Left ventricle myocardium inferior (tissue), 1 donor: Measurements from ENCODE around the gene TKTL1. TPM values are rescaled to one million over a fixed set of nuclear protein-coding genes. Genes with fewer than 3 reads are reported as not detected.
"Not testable (repeated sequence)": the region's sequence is repeated elsewhere in the genome, so short reads cannot be mapped to it uniquely, and the experiment has no call there.

Source experiments
- DNase-seq: peaks from one replicate; pipeline ENCODE4 v3.0.0-alpha.2; 2020
- H3K27ac ChIP-seq: fragments of 200-600 bp; replicated peaks from 2 replicates; pipeline ENCODE4 v1.8.0; 2021
- H3K27me3 ChIP-seq: fragments of 200-600 bp; 2 replicates; pipeline ENCODE4 v1.8.0; 2021; ENCODE audit warnings: low read depth
- H3K36me3 ChIP-seq: fragments of 200-600 bp; 2 replicates; pipeline ENCODE4 v1.8.0; 2021
- H3K4me1 ChIP-seq: fragments of 200-600 bp; 2 replicates; pipeline ENCODE4 v1.8.0; 2021
- H3K4me3 ChIP-seq: fragments of 200-600 bp; 2 replicates; pipeline ENCODE4 v1.8.0; 2021; ENCODE audit warnings: mild to moderate bottlenecking, moderate library complexity
- H3K9me3 ChIP-seq: fragments of 200-600 bp; replicated peaks from 2 replicates; pipeline ENCODE4 v1.8.0; 2021
- intact Hi-C: fragments of 100-400 bp; cut with micrococcal nuclease; formaldehyde crosslinking; loops from one replicate; pipeline ENCODE4 v1.11.0; 2022
- total RNA-seq: library from RNA; stranded (reverse); fragmentation: NEBNext Ultra II Directional; extraction: Animal tissue kit (Norgen Biotek cat#: 25700); gene quantifications from one replicate; pipeline ENCODE4 v1.2.1, GENCODE V29; 2021
- TF ChIP-seq, protein P1 (sequence below): fragments of 200-600 bp; IDR thresholded peaks from 2 replicates; pipeline ENCODE4 v1.8.0; 2021; ENCODE audit warnings: antibody characterized with exemption, mild to moderate bottlenecking, borderline replicate concordance
- donor health status: DM: no; HTN: yes; CAD: no; lungs with severe emphysema.

The TKTL1 gene
- total RNA-seq, 1 donor from 2014 or later: 11.7 TPM

DNA sequence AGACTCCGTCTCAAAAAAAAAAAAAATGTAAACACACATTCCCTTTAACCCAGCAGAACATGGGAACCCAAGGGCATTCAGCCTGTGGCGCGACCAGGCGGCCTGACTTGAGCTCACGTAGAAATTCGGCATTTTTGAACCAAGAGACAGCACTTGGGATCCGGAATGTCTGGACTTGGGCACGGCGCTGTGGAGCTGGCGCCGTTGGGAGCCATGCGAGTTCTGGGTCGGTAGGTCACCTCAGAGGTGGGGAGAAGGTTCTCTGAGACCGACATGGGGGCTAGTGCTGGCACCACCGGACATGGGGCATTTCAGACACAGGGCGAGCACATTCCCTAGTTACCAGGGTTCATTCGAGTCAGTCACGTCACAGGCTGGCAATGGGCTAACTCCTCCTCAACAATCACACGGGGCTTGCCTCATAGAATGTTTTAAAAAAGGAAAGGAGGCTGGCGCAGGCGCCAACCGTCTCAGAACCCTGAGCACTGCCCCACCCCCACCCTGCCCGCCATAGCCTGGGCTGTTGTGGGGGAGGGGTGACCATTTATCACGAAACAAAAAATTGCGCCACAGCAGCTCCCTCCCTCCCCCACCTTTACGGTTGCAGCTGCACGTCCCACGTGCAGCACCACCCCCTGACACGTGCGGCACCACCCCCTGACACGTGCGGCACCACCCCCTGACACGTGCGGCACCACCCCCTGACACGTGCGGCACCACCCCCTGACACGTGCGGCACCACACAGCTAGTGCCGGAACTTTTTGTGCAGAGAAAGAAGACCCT lies 612 bp upstream of the TKTL1 start, which contains the start of gene TEX28:
TEX28 (minus strand) TSS at position 334 of the 784 bp plus-strand sequence. CDS start 3,007 bp downstream, outside the sequence.
- H3K36me3 ChIP-seq: no peaks in the 10 kb centered on the region
- H3K4me1 ChIP-seq: no peaks in the 10 kb centered on the region
- no peaks in the 10 kb centered on the region for H3K27me3 ChIP-seq
- TF ChIP-seq, protein P1, sequence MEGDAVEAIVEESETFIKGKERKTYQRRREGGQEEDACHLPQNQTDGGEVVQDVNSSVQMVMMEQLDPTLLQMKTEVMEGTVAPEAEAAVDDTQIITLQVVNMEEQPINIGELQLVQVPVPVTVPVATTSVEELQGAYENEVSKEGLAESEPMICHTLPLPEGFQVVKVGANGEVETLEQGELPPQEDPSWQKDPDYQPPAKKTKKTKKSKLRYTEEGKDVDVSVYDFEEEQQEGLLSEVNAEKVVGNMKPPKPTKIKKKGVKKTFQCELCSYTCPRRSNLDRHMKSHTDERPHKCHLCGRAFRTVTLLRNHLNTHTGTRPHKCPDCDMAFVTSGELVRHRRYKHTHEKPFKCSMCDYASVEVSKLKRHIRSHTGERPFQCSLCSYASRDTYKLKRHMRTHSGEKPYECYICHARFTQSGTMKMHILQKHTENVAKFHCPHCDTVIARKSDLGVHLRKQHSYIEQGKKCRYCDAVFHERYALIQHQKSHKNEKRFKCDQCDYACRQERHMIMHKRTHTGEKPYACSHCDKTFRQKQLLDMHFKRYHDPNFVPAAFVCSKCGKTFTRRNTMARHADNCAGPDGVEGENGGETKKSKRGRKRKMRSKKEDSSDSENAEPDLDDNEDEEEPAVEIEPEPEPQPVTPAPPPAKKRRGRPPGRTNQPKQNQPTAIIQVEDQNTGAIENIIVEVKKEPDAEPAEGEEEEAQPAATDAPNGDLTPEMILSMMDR: no peak
- no peak within 1 kb of the TSS for H3K4me3 ChIP-seq
- intact Hi-C loops: no loop called here
- no peak within 1 kb of the TSS for H3K27ac ChIP-seq
- no peak for DNase-seq
- H3K9me3 ChIP-seq: no peaks in the 10 kb centered on the region

DNA sequence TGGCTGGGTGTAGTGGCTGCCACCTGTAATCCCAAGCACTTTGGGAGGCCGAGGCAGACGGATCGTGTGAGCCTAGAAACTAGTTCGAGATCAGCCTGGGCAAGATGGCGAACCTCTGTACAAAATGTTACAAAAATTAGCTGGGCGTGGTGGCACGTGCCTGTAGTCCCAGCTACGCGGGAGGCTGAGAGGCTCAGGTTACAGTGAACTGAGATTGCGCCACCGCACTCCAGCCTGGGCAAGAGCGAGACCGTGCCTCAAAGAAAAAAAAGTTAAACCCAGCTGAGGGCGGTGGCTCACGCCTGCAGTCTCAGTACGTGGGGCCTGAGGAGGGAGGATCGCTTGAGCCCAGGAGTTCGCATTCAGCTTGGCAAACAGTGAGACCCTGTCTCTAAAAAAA lies 1.1 kb downstream of the TKTL1 start:
- no peak overlapping the region for H3K4me3 ChIP-seq

DNA sequence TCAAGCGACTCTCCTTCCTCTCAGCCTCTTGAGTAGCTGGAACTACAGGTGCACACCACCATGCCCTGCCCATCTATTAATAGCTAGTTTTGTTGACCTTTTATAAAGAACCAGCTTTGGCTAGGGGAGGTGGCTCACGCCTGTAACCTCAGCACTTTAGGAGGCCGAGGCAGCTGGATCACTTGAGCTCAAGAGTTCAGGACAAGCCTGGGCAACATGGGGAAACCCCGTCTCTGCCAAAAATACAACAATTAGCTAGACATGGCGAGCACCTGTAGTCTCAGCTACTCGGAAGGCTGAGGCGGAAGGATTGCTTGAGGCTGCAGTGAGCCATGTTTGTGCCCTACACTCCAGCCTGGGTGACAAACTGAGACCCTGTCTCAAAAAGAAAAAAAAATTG lies 2.7 kb downstream of the TKTL1 start:
- Histone ChIP-seq H3K4me1 (no peaks in the 10 kb centered on the region), H3K27ac (no peak overlapping the region), H3K9me3 (no peaks in the 10 kb centered on the region), H3K27me3 (no peaks in the 10 kb centered on the region), H3K36me3 (no peaks in the 10 kb centered on the region), H3K4me3 (no peak overlapping the region)
- intact Hi-C loops: no loop called here
- DNase-seq: no peak
- TF ChIP-seq, protein P1: no peak

More for the DNA sequence above, 1.1 kb downstream of the TKTL1 start:
- intact Hi-C loops: no loop called here
- H3K27ac ChIP-seq: no peak overlapping the region
- TF ChIP-seq, protein P1: no peak
- no peaks in the 10 kb centered on the region for H3K27me3 ChIP-seq
- no peaks in the 10 kb centered on the region for H3K4me1 ChIP-seq
- no peak for DNase-seq
- no peaks in the 10 kb centered on the region for H3K9me3 ChIP-seq
- H3K36me3 ChIP-seq: no peaks in the 10 kb centered on the region

DNA sequence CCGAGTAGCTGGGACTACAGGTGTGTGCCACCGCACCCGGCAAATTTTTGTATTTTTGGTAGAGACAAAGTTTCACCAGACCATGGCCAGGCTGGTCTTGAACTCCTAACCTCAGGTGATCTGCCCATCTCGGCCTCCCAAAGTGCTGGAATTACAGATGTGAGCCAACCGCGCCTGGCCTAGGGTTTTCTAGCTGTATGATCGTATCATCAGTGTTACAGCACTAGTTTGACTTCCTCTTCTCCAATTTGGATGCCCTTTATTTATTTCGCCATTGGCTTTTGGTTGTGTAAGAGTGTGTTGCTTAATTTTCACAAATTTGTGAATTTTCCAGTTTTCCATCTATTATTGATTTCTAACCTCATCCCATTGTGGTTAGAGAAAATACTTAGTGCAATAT lies 5.2 kb downstream of the TKTL1 start:
- intact Hi-C loops: no loop called here
- DNase-seq: no peak
- Histone ChIP-seq H3K4me1 (no peaks in the 10 kb centered on the region), H3K27ac (no peak overlapping the region), H3K4me3 (no peak overlapping the region), H3K27me3 (no peaks in the 10 kb centered on the region), H3K36me3 (no peaks in the 10 kb centered on the region), H3K9me3 (no peaks in the 10 kb centered on the region)
- TF ChIP-seq, protein P1: no peak

DNA sequence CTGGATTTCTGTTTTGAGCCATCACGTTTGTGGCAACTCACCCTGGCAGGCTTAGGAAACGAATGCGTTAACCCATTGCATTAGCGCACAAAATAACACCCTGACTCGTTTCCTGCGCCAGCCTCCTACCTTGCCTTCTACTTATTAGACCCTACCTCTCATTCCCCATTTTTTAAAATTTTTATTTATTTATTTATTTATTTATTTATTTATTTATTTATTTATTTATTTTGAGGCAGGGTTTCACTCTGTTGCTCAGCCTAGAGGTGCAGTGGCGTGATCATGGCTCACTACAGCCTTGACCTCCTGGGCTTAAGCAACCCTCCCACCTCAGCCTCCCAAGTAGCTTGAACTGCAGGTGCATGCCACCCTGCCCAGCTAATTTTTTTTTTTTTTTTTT lies 7.4 kb downstream of the TKTL1 start:
- H3K36me3 ChIP-seq, H3K27me3 ChIP-seq, H3K27ac ChIP-seq, intact Hi-C loops, H3K4me1 ChIP-seq, H3K9me3 ChIP-seq, H3K4me3 ChIP-seq, DNase-seq: not testable (repeated sequence)

DNA sequence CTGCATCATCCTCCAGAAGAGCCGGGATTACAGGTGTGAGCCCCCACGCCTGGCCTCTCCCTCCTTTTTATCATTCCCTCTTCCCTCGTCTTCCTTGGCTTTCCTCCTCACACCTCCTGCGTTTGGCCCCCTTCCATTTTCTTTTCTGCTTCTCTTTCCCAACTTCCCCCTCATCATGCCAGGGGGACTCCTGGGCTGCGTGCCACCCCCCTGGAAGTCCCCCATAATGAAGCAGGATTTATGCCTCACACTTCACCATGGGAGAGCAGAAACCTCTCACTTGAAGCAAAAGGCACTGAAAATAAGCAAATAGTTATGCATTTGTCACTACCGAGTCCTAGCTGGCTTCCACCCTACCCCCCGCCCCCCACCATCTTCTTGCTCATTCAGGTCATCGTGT lies 7.9 kb downstream of the TKTL1 start:
- no peak for DNase-seq

More for the DNA sequence above, 7.9 kb downstream of the TKTL1 start:
- Histone ChIP-seq H3K4me3 (no peak overlapping the region), H3K27ac (no peak overlapping the region), H3K36me3 (no peaks in the 10 kb centered on the region), H3K27me3 (no peaks in the 10 kb centered on the region), H3K9me3 (no peaks in the 10 kb centered on the region), H3K4me1 (peaks cover under 1% of the 10 kb centered on the region)
- intact Hi-C loops: no loop called here
- TF ChIP-seq, protein P1: no peak
